Adrenal gland (tissue), 12 donors: ENCODE measurements around the gene URI1. TPM values are rescaled to one million over a fixed set of nuclear protein-coding genes. Genes with fewer than 3 reads are reported as not detected.

Source experiments
- DNase-seq, 7 donors: peaks; one replicate each; pipeline ENCODE4 v3.0.0-alpha.2; 2019 to 2020
- H3K27ac ChIP-seq, 5 donors: fragments of 200-600 bp; sonication (generic) in 4 of 5; 1 replicate in 3 of 5; 2 replicates in 2 of 5; pipeline versions ENCODE4 v1.5.1 to v1.8.0; 2016 to 2020; ENCODE audit warnings: mild to moderate bottlenecking in 1 of 5
- H3K27me3 ChIP-seq: fragments of 200-600 bp; 2 replicates; pipeline ENCODE4 v1.8.0; 2021
- H3K36me3 ChIP-seq, 2 donors: fragments of 200-600 bp; replicated peaks in 1 of 2; 1 replicate in 1 of 2; 2 replicates in 1 of 2; pipeline versions ENCODE4 v1.5.1 to v1.8.0; 2018 to 2022
- H3K4me1 ChIP-seq, 2 donors: fragments of 200-600 bp; replicated peaks in 1 of 2; 1 replicate in 1 of 2; 2 replicates in 1 of 2; pipeline versions ENCODE4 v1.5.1 to v1.8.0; 2018 to 2021
- H3K4me3 ChIP-seq, 4 donors: fragments of 200-600 bp; sonication (generic) in 3 of 4; one replicate each; pipeline ENCODE4 v1.5.1; 2016 to 2018
- H3K9me3 ChIP-seq, 3 donors: fragments of 200-600 bp; sonication (generic) in 1 of 3; replicated peaks in 1 of 3; 1 replicate in 2 of 3; 2 replicates in 1 of 3; pipeline versions ENCODE4 v1.5.1 to v1.8.0; 2016 to 2021
- CTCF ChIP-seq, 6 experiments: fragments of 450-650 bp in 4 of 6; fragments of 200-600 bp in 2 of 6; sonication (generic) in 1 of 6; IDR thresholded peaks; 1 replicate in 5 of 6; 2 replicates in 1 of 6; pipeline versions ENCODE4 v1.5.1 to v1.8.0; 2016 to 2021; ENCODE audit warnings: antibody characterized with exemption in 6 of 6, mild to moderate bottlenecking in 2 of 6, moderate library complexity in 1 of 6
- POLR2A ChIP-seq, 2 donors: fragments of 450-650 bp; IDR thresholded peaks; one replicate each; pipeline ENCODE4 v1.6.1; 2017; ENCODE audit warnings: antibody characterized with exemption in 2 of 2, mild to moderate bottlenecking in 2 of 2, moderate library complexity in 1 of 2
- WGBS, 4 donors: extraction: QIAGEN DNeasy Blood & Tissue Kit in 2 of 4; methylation state at CpG; one replicate each; pipeline versions ENCODE4 v1.1.5 to v1.1.7; 2013 to 2017; 5-methylcytosine and 5-hydroxymethylcytosine counted together
- intact Hi-C, 2 donors: fragments of 100-400 bp; cut with DNase I; formaldehyde crosslinking; loops; one replicate each; pipeline versions ENCODE4 v1.14.1 to v1.15.0; 2022 to 2023
- polyA plus RNA-seq, 3 donors: library from polyadenylated mRNA; stranded (reverse); fragments of 200-250 nt in 2 of 3; fragments of 350-450 nt in 1 of 3; fragmentation: Illumina TruSeq in 1 of 3; extraction: RNeasy Lipid Tissue Mini Kit (QIAGEN cat#74804) in 1 of 3; gene quantifications; one replicate each; pipeline ENCODE4 v1.2.3, GENCODE V29; 2013 to 2014
- total RNA-seq, 9 donors: library from RNA; depleted of rRNA in 4 of 9; stranded (reverse); fragments of >200 nt in 4 of 9; fragments of 120-200 nt in 1 of 9; fragmentation: NEBNext Ultra II Directional in 1 of 9; extraction: Animal tissue kit (Norgen Biotek cat#: 25700) in 1 of 9; gene quantifications; one replicate each; pipeline versions ENCODE4 v1.1.0 to v1.2.4, GENCODE V29; 2013 to 2023
- donor health status: healthy with polysubstance abuse.
- donor health status: Bipolar disorder and iron deficiency.
- donor health status: DM: yes; HTN: yes; CAD: no.
- donor health status: DM: no; HTN: no; CAD: no.
- donor health status: DM: no; HTN: no; CAD: no.
- donor health status: DM: yes; HTN: yes; CAD: no.

URI1 gene
- total and polyA plus RNA-seq, 12 donors: 21.6 to 115 (median 71.1) TPM

DNA sequence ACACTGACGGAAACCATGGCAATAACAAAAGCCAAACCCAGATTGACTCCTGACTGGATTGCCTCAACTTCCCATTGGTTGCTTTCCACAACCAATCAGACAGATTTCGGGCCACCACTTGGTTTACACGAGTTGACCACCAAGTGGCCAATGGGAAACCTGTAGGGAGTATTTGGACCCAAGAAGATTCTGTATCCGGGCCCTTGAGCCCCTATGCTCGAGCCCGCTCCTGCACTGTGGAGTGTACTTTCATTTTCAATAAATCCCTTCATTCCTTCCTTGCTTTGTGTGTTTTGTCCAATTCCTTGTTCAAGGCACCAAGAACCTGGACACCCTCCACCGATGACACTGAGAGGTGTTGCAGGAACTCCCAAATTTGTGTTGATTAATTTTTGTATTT is 24.1 kb upstream of the URI1 start:
- H3K4me3 ChIP-seq: no peak overlapping the region
- TF ChIP-seq POLR2A (IDR thresholded peaks at IDR 0.05) (no peak), CTCF (IDR thresholded peaks at IDR 0.05) (no peak)
- H3K27me3 ChIP-seq: no peaks in the 10 kb centered on the region
- H3K27ac ChIP-seq: no peak overlapping the region
- peak in 1 of 7 donors; percentile 21 for DNase-seq
- H3K4me1 ChIP-seq: no peaks in the 10 kb centered on the region
- H3K9me3 ChIP-seq: no peaks in the 10 kb centered on the region
- no peaks in the 10 kb centered on the region for H3K36me3 ChIP-seq
- intact Hi-C loops: no loop called here
- WGBS, 4 donors: 87 to 95% (median 91%) methylated on average over 7 of the region's 7 CpGs

GRCh38 chr19:29918891-29919290 is 23.1 kb upstream of the URI1 start:
- Histone ChIP-seq H3K9me3 (no peaks in the 10 kb centered on the region), H3K36me3 (no peaks in the 10 kb centered on the region), H3K4me1 (no peaks in the 10 kb centered on the region), H3K27ac (no peak overlapping the region), H3K4me3 (no peak overlapping the region), H3K27me3 (no peaks in the 10 kb centered on the region)
- intact Hi-C loops: no loop called here
- WGBS, 4 donors: 41 to 61% (median 54%) methylated on average over 6 of the region's 6 CpGs
- peak in 3 of 7 donors; percentile 26 to 46 (median 30) for DNase-seq
- TF ChIP-seq CTCF (IDR thresholded peaks at IDR 0.05) (no peak), POLR2A (IDR thresholded peaks at IDR 0.05) (no peak)

GRCh38 chr19:29922972-29923371 is 19.1 kb upstream of the URI1 start:
- WGBS, 4 donors: 84 to 100% (median 98%) methylated on average over 4 of the region's 4 CpGs
- Histone ChIP-seq H3K4me3 (no peak overlapping the region), H3K36me3 (no peaks in the 10 kb centered on the region), H3K27me3 (no peaks in the 10 kb centered on the region), H3K9me3 (no peaks in the 10 kb centered on the region), H3K4me1 (no peaks in the 10 kb centered on the region), H3K27ac (no peak overlapping the region)
- peak in 1 of 7 donors; percentile 5 for DNase-seq
- intact Hi-C loops: no loop called here
- no peak for TF ChIP-seq CTCF (IDR thresholded peaks at IDR 0.05)
- no peak for TF ChIP-seq POLR2A (IDR thresholded peaks at IDR 0.05)

DNA sequence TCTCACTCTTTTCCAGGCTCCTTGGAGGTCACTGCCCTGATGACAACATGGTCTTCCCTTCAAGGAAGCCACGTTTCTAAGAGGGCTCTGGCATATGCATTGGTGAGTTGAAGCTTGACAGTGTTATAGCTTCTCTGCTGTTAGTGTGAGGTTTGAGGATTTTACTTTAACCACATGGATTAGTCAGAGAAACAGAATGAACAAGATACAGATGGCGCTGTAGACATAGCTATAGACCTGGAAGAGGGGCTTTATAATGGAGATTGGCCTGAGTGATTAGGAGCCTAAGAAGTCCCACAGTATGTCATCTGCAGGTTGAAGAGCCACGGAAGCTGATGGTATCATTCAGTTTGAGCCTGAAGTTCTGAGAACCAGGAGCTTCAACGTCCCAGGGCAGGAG is 18.4 kb upstream of the URI1 start:
- H3K9me3 ChIP-seq: no peaks in the 10 kb centered on the region
- no peaks in the 10 kb centered on the region for H3K36me3 ChIP-seq
- intact Hi-C loops: no loop called here
- no peaks in the 10 kb centered on the region for H3K4me1 ChIP-seq
- no peak overlapping the region for H3K27ac ChIP-seq
- no peaks in the 10 kb centered on the region for H3K27me3 ChIP-seq
- no peak for TF ChIP-seq POLR2A (IDR thresholded peaks at IDR 0.05)
- TF ChIP-seq CTCF (IDR thresholded peaks at IDR 0.05): no peak
- no peak overlapping the region for H3K4me3 ChIP-seq
- peak in 1 of 7 donors; percentile 5 for DNase-seq
- WGBS, 4 donors: 68 to 92% (median 78%) methylated on average over 4 of the region's 4 CpGs
